PFSK-1 (cell line): ENCODE measurements around the gene APBB1.

ENCODE experiments used
- REST ChIP-seq, 2 experiments: IDR thresholded peaks; 2 replicates each; pipeline versions ENCODE4 v1.6.1 to v1.8.0; 2011 to 2012; ENCODE audit warnings: low read depth in 2 of 2, low read length in 2 of 2, control low read depth in 1 of 2, inconsistent platforms in 1 of 2, mild to moderate bottlenecking in 1 of 2, moderate library complexity in 1 of 2; ENCODE audit not compliant: insufficient read depth in 1 of 2
- TAF1 ChIP-seq: IDR thresholded peaks from 2 replicates; pipeline ENCODE4 v1.6.1; 2012; ENCODE audit warnings: low read length, control low read depth, borderline replicate concordance; ENCODE audit not compliant: insufficient read depth

DNA sequence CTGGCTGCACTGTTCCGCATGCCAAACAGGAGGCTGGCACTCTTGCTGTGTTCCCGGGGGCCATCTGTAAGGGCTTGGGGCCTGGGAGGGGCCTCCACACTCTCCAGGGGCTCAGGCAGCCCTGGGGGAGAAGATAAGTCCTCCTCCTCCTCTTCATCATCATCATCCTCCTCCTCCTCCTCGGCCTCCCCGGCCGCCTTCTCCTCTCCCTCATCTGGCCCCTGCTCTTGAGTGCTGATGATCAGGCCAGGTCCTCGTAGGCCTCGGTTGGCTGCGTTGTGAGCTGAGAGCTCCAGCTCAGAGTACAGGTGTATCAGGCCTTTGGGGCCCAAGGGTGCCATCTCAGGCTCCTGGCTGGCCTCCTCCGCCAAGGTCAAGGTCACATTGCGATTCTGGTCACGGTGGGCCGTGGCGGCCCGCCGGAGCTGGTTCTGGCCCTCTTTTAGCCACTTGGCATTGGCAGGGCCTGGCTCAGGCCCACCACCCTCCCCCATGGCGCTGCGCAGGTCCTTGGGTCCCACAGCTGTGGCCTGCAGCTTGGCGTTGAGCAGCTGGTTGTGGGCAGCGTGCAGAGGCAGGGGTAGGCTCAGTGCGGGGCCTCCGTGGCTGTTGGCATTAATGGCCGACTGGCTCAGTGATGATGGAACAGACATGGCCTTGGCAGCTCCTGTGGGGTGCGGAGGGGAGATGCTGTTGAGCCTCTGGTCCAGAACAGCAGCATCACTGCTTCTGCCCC is 8.0 kb downstream of the APBB1 start:
- TF ChIP-seq TAF1 (no peak), REST (IDR thresholded peaks at IDR 0.05; ENCODE audit: insufficient read depth in 1 of 2, low read depth in 2 of 2, low read length in 2 of 2) (no peak)
